Left cardiac atrium (tissue), 4 donors: Measurements from ENCODE around the gene ITFG2. TPM values are rescaled to one million over a fixed set of nuclear protein-coding genes. Genes with fewer than 3 reads are reported as not detected.
A peak's percentile ranks its signal among the peaks of the same experiment; 100 is the strongest.

ENCODE experiments used
- ATAC-seq, 2 donors: fragments of 200-7000 bp; cut with Tn5 transposase; one replicate each; pipeline ENCODE4 v1.9.1; 2020; ENCODE audit warnings: mild to moderate bottlenecking in 2 of 2, moderate library complexity in 2 of 2
- DNase-seq: peaks from one replicate; pipeline ENCODE4 v3.0.0-alpha.2; 2020
- intact Hi-C, 2 donors: fragments of 100-400 bp; cut with DNase I; formaldehyde crosslinking; loops; one replicate each; pipeline versions ENCODE4 v1.14.1 to v1.15.1; 2022 to 2023
- total RNA-seq, 2 donors: library from RNA; stranded (reverse); fragmentation: NEBNext Ultra II Directional; extraction: Animal tissue kit (Norgen Biotek cat#: 25700); gene quantifications; one replicate each; pipeline ENCODE4 v1.2.1, GENCODE V29; 2021
- donor health status: DM: no; HTN: yes; CAD: no.
- donor health status: DM: no; HTN: yes; CAD: no; lungs with severe emphysema.
- donor health status: DM: yes; HTN: yes; CAD: no.
- donor health status: Dilated cardiomyopathy.

Gene ITFG2
- total RNA-seq, 2 donors from 2014 or later, result 16.4 TPM

- DNase-seq (no peak), ATAC-seq (no peak)
- intact Hi-C loops, result no loop called here
These were observed 12.1 kb downstream of the ITFG2 start for GRCh38 chr12:2824541-2824940.

GRCh38 chr12:2825132-2825531 is 12.7 kb downstream of the ITFG2 start:
- intact Hi-C loops, result no loop called here
- ATAC-seq (no peak), DNase-seq (no peak)

GRCh38 chr12:2826036-2826435 is 13.6 kb downstream of the ITFG2 start:
- ATAC-seq, result no peak
- no peak for DNase-seq
- intact Hi-C loops, result no loop called here

- intact Hi-C loops, result no loop called here
- DNase-seq (no peak), ATAC-seq (no peak)
These were observed 14.4 kb downstream of the ITFG2 start for GRCh38 chr12:2826721-2827515.

- intact Hi-C loops, result no loop called here
- ATAC-seq, result no peak
These were observed 16.8 kb downstream of the ITFG2 start for GRCh38 chr12:2829275-2829674.

GRCh38 chr12:2832550-2833127 is 20.2 kb downstream of the ITFG2 start:
- no peak for DNase-seq
- intact Hi-C loops, result no loop called here
- no peak for ATAC-seq

More at GRCh38 chr12:2829275-2829674, 16.8 kb downstream of the ITFG2 start:
- DNase-seq, result no peak

- DNase-seq (no peak), ATAC-seq (no peak)
- intact Hi-C loops, result no loop called here
These were observed 20.9 kb downstream of the ITFG2 start for GRCh38 chr12:2833327-2833726.

GRCh38 chr12:2833810-2834209 is 21.3 kb downstream of the ITFG2 start:
- ATAC-seq, result peak; percentile 25 to 47
- intact Hi-C loops, result no loop called here
- no peak for DNase-seq

- DNase-seq (peak; percentile 50), ATAC-seq (peak; percentile 71 to 80)
- intact Hi-C loops, result no loop called here
These were observed 22.4 kb downstream of the ITFG2 start, which contains the start of gene NRIP2 for GRCh38 chr12:2834581-2835491. Gene NRIP2 (minus strand): TSS chr12:2835035. CDS start chr12:2834983, 52 bp downstream.

- intact Hi-C loops, result no loop called here
- DNase-seq (no peak), ATAC-seq (no peak)
These were observed 23.4 kb downstream of the ITFG2 start for GRCh38 chr12:2835691-2836403.

- no peak for ATAC-seq
- DNase-seq, result no peak
- intact Hi-C loops, result no loop called here
These were observed 24.1 kb downstream of the ITFG2 start for GRCh38 chr12:2836574-2836973.

- intact Hi-C loops, result no loop called here
- ATAC-seq, result no peak
- no peak for DNase-seq
These were observed 28.7 kb downstream of the ITFG2 start for GRCh38 chr12:2841056-2841650.

- DNase-seq (no peak), ATAC-seq (peak in 1 of 2 donors; percentile 12)
- intact Hi-C loops, result no loop called here
These were observed 30.5 kb downstream of the ITFG2 start for GRCh38 chr12:2842948-2843347.

- intact Hi-C loops, result no loop called here
- ATAC-seq, result no peak
- no peak for DNase-seq
These were observed 32.3 kb downstream of the ITFG2 start for GRCh38 chr12:2844786-2845185.

GRCh38 chr12:2845280-2845679 is 32.8 kb downstream of the ITFG2 start:
- peak; percentile 41 to 60 for ATAC-seq
- DNase-seq, result peak; percentile 62

GRCh38 chr12:2851931-2852330 is 39.5 kb downstream of the ITFG2 start:
- DNase-seq (no peak), ATAC-seq (no peak)
- intact Hi-C loops, result loop anchor here in 1 of 2 donors (10.0 kb wide), 1 partner anchor 183 kb away; no protein-coding TSS in a partner anchor

More at GRCh38 chr12:2845280-2845679, 32.8 kb downstream of the ITFG2 start:
- intact Hi-C loops, result no loop called here

- peak; percentile 92 for ATAC-seq
- DNase-seq, result peak; percentile 89
- intact Hi-C loops, result loop anchor here in 1 of 2 donors (10.0 kb wide), 1 partner anchor 181 kb away; no protein-coding TSS in a partner anchor
These were observed 41.2 kb downstream of the ITFG2 start for GRCh38 chr12:2853626-2854025.

- intact Hi-C loops, result loop anchor here in 1 of 2 donors (10.0 kb wide), 1 partner anchor 180 kb away; no protein-coding TSS in a partner anchor
- ATAC-seq, result no peak
- no peak for DNase-seq
These were observed 42.4 kb downstream of the ITFG2 start for GRCh38 chr12:2854669-2855453.
